Fibroblast of skin of abdomen (primary cell): Measurements from ENCODE around the gene MYH9.
"Not testable (repeated sequence)": the region's sequence is repeated elsewhere in the genome, so short reads cannot be mapped to it uniquely, and the experiment has no call there.

Source experiments
- DNase-seq: peaks from one replicate; pipeline ENCODE4 v3.0.0-alpha.2; 2013

The MYH9 gene

GRCh38 chr22:36413022-36413775, 25.4 kb upstream of the MYH9 start:
- no peak for DNase-seq

DNA sequence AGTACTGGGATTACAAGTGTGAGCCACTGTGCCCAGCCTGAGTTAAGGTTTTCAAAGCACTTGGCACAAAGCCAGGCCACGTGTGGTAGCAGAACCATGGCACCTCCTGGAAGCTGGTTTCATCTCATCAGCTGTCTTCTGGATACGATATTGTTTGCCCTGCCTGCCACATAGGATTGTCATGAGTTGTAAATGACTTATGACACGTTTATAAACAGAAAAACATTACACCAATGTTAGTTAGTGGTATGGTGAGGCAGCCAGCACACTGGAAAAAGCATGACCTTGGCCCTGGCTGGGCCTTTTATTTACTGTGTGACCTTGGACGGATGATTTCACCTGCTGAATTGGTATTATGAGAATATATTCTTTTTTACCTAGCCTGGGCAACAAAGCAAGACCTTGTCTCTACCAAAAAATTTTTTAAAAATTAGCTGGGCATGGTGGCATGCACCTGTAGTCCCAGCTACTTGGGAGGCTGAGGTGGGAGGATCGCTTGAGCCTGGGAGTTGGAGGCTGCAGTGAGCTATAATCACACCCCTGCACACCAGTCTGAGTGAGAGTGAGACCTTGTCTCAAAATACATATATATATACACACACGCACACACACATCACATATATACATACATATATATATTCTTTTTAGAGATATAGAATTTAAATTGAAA, 24.0 kb upstream of the MYH9 start:
- DNase-seq: no peak

- peak; percentile 44 for DNase-seq
Measured at GRCh38 chr22:36409911-36410756, 22.4 kb upstream of the MYH9 start.

DNA sequence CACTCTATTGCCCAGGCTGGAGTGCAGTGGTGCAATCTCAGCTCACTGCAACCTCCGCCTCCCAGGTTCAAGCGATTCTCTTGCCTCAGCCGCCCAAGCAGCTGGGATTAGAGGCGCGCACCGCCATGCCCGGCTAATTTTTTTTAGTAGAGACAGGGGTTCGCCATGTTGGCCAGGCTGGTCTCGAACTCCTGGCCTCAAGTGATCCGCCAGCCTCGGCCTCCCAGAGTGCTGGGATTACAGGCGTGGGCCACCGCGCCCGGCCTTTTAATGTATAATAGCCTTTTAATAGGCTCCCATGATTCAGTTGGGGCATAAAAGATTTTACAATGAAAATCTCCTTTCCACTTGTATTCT, 21.8 kb upstream of the MYH9 start:
- DNase-seq: not testable (repeated sequence)

GRCh38 chr22:36409056-36409455, 21.3 kb upstream of the MYH9 start:
- DNase-seq: no peak

GRCh38 chr22:36406721-36407120, 19.0 kb upstream of the MYH9 start:
- no peak for DNase-seq

- no peak for DNase-seq
Measured at GRCh38 chr22:36405671-36406538, 18.1 kb upstream of the MYH9 start.

DNA sequence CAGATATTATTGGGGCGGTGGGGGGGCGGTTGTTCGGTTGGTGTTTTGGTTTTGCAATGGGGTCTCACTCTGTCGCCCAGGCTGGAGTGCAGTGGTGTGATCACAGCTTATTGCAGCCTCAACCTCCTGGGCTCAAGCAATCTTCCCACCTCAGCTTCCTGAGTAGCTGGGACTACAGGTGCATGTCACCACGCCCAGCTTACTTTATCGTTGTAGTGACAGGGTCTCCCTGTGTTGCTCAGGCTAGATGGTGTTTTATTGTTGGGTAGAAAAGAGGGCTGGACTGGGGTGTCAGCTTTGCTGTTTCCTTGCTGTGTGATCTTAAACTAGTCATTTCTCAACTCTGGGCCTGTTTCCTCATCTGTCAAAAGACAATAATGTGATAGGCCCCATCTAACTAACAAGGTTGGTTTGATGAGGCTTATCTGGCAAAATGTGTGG, 17.5 kb upstream of the MYH9 start:
- no peak for DNase-seq

GRCh38 chr22:36404446-36404845, 16.7 kb upstream of the MYH9 start:
- DNase-seq: no peak

GRCh38 chr22:36399472-36399778, 11.7 kb upstream of the MYH9 start:
- no peak for DNase-seq

GRCh38 chr22:36398601-36399471, 11.1 kb upstream of the MYH9 start:
- DNase-seq: peak; percentile 84

DNA sequence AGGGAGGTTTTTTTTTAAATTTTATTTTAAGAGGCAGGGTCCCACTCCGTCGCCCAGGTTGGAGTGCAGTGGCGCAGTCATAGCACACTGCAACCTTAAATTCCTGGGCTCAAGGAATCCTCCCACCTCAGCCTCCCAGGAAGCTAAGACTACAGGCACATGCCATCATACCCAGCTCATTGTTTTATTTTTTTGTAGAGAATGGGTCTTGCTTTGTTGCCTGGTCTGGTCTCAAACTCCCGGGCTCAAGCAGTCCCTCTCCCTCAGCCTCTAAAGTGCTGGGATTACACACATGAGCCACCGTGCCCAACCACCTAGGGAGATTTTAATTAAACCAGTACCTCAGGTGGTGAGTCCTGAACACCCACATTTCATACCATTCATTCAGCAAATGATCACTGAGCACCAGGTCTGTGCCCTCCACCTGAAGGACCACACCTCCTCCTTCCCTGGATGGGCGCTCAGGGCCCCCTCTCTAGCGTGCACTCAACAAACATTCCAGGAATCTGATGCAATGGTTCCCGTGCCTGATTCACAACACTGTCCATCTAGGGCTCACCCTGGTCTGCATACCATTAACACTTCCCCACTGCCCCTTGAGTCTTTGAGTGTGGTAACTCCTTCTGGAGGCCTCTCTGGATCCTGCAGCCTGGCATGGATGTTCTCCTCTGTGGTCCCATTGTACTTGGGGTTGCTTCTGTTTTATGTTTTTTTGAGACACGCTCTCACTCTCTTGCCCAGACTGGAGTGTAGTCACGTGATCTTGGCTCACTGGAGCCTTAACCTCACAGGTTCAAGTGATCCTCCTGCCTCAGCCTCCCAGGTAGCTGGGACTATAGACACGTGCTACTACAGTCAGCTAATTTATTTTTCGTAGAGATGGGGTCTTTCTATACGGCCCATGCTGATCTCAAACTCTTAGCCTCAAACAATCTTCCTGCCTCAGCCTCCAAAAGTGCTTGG, 9.6 kb upstream of the MYH9 start:
- DNase-seq: peak; percentile 71

DNA sequence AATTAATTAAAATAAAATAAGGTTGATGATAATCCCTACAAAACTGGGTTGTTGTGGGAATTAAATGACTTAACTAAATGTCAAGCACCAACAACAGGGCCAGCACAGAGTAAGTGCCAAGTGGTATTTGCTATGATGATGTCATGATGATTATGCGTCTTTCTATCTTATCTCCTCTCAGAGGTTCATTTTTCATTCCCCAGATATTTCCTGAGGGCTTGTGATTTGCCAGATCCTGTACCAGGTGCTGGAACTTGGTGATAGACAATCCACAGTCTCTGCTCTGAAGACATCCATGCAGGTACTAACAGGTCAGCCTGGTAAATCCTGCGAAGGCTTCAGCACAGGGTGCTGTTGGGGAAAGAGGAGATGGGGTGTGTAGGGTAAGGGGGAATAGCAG, 8.1 kb upstream of the MYH9 start:
- DNase-seq: peak; percentile 41

- no peak for DNase-seq
Measured at GRCh38 chr22:36395055-36395849, 7.5 kb upstream of the MYH9 start.

- no peak for DNase-seq
Measured at GRCh38 chr22:36391638-36392037, 3.9 kb upstream of the MYH9 start.

DNA sequence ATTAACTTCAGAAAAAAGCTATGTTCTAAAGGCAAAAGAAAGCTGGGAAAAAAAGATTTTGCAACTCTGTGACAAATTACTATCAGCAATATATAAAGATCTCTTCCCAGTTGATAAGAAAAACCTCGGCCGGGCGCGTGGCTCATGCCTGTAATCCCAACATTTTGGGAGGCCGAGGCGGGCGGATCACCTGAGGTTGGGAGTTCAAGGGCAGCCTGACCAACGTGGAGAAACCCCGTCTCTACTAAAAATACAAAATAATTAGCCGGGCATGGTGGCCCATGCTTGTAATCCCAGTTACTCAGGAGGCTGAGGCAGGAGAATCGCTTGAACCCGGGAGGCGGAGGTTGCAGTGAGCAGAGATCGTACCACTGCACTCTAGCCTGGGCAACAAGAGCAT, 1.4 kb upstream of the MYH9 start:
- not testable (repeated sequence) for DNase-seq

GRCh38 chr22:36387709-36387958, 133 bp downstream of the MYH9 start:
- no peak for DNase-seq

GRCh38 chr22:36386900-36387708, 663 bp downstream of the MYH9 start:
- DNase-seq: no peak

GRCh38 chr22:36386351-36386899, 1.3 kb downstream of the MYH9 start:
- no peak for DNase-seq
